ENCODE results near the gene PCYT2. TPM values are rescaled to one million over a fixed set of nuclear protein-coding genes. Genes with fewer than 3 reads are reported as not detected.

Gene PCYT2
- total and polyA plus RNA-seq, 9 of the 15 experiments (the other 6 are each of a cell fraction or from before 2014, with no cell fraction given): 0.92 to 134 (median 82.5) TPM

- peak overlapping the region; percentile 98 for H3K27ac ChIP-seq (ENCODE audit: extremely low read depth, low read depth, low read length)
- in situ Hi-C loops (cut with MboI) (no loop called here), intact Hi-C loops (cut with micrococcal nuclease) (no loop called here)
- no TSS peak for BruUV-seq (replicated peaks)
- peak; percentile 15 for ATAC-seq
- peaks cover 55 to 93% of the 10 kb centered on the region in 2 experiments for H3K4me1 ChIP-seq (replicated peaks in 1 of 2; ENCODE audit: control insufficient read depth in 2 of 2, insufficient read depth in 2 of 2, low read length in 2 of 2)
- no peak overlapping the region for H2AFZ ChIP-seq (ENCODE audit: low read depth, low read length)
- peak; percentile 75 for FAIRE-seq
- H3K4me3 ChIP-seq: peak overlapping the region; percentile 53
- peak overlapping the region; percentile 75 to 95 for H3K9ac ChIP-seq (ENCODE audit: insufficient read depth in 1 of 2, low read depth in 2 of 2, low read length in 2 of 2)
- POLR2A ChIA-PET: interaction anchor here (0.5 to 4.8 kb wide), 18 partner anchors 8 to 791 kb away, joined by 3 to 46 read pairs (median 4); partner anchors contain the start of genes DCXR, PCYT2 and PYCR1
- H3K79me2 ChIP-seq (ENCODE audit: control insufficient read depth, insufficient read depth, low read length): peaks cover 93% of the 10 kb centered on the region
- DNase-seq (ENCODE audit: extremely low read depth in 1 of 4, low spot score in 3 of 4): peak in 3 of 4 experiments; percentile 22 to 83 (median 48)
- 22% methylated on average over 17 of the region's 21 CpGs for WGBS (ENCODE audit: insufficient coverage, low coverage, missing lambda C conversion rate)
- H3K36me3 ChIP-seq (ENCODE audit: control insufficient read depth, insufficient read depth, low read length): peaks cover 28% of the 10 kb centered on the region
- H3K27me3 ChIP-seq (ENCODE audit: control insufficient read depth in 2 of 2, insufficient read depth in 2 of 2, low read length in 2 of 2): no peaks in the 10 kb centered on the region
- peaks cover 16% of the 10 kb centered on the region; the same call in 1 of the 2 replicates for H4K20me1 ChIP-seq (replicated peaks; ENCODE audit: control insufficient read depth, insufficient read depth, low read length)
- H3K9me1 ChIP-seq (ENCODE audit: control insufficient read depth, insufficient read depth, low read length): peaks cover 6% of the 10 kb centered on the region
- CTCF ChIA-PET (ENCODE audit: low intra/inter-chr PET ratio): no interaction called here
- H3K9me3 ChIP-seq (replicated peaks; ENCODE audit: control insufficient read depth, insufficient read depth, low read depth, low read length): no peaks in the 10 kb centered on the region
- peak overlapping the region; percentile 89 for H3K4me2 ChIP-seq (ENCODE audit: insufficient read depth, low read length)
- no peak for TF ChIP-seq ZNF436 (CRISPR knock-in tag; IDR thresholded peaks at IDR 0.05)
- TF ChIP-seq ZFP1 (CRISPR knock-in tag; IDR thresholded peaks at IDR 0.05): no peak
- TF ChIP-seq ARHGAP35 (IDR thresholded peaks at IDR 0.05; ENCODE audit: partially characterized antibody): no peak
- no peak for TF ChIP-seq ID3 (CRISPR knock-in tag; IDR thresholded peaks at IDR 0.05)
- no peak for TF ChIP-seq ID3 (tag; IDR thresholded peaks at IDR 0.05)
- TF ChIP-seq CXXC5 (CRISPR knock-in tag; IDR thresholded peaks at IDR 0.05): peak; percentile 50; the same call in 1 of the 2 replicates
- TF ChIP-seq SMAD3 (CRISPR knock-in tag; conservative IDR thresholded peaks at IDR 0.05): no peak
- TF ChIP-seq TEAD4 (IDR thresholded peaks at IDR 0.05; ENCODE audit: low read length): no peak
- TF ChIP-seq TEAD4 (CRISPR knock-in tag; IDR thresholded peaks at IDR 0.05; ENCODE audit: borderline replicate concordance): no peak
- TF ChIP-seq, protein P1, sequence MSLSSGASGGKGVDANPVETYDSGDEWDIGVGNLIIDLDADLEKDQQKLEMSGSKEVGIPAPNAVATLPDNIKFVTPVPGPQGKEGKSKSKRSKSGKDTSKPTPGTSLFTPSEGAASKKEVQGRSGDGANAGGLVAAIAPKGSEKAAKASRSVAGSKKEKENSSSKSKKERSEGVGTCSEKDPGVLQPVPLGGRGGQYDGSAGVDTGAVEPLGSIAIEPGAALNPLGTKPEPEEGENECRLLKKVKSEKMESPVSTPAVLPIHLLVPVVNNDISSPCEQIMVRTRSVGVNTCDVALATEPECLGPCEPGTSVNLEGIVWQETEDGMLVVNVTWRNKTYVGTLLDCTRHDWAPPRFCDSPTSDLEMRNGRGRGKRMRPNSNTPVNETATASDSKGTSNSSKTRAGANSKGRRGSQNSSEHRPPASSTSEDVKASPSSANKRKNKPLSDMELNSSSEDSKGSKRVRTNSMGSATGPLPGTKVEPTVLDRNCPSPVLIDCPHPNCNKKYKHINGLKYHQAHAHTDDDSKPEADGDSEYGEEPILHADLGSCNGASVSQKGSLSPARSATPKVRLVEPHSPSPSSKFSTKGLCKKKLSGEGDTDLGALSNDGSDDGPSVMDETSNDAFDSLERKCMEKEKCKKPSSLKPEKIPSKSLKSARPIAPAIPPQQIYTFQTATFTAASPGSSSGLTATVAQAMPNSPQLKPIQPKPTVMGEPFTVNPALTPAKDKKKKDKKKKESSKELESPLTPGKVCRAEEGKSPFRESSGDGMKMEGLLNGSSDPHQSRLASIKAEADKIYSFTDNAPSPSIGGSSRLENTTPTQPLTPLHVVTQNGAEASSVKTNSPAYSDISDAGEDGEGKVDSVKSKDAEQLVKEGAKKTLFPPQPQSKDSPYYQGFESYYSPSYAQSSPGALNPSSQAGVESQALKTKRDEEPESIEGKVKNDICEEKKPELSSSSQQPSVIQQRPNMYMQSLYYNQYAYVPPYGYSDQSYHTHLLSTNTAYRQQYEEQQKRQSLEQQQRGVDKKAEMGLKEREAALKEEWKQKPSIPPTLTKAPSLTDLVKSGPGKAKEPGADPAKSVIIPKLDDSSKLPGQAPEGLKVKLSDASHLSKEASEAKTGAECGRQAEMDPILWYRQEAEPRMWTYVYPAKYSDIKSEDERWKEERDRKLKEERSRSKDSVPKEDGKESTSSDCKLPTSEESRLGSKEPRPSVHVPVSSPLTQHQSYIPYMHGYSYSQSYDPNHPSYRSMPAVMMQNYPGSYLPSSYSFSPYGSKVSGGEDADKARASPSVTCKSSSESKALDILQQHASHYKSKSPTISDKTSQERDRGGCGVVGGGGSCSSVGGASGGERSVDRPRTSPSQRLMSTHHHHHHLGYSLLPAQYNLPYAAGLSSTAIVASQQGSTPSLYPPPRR (CRISPR knock-in tag; IDR thresholded peaks at IDR 0.05; ENCODE audit: borderline replicate concordance): no peak
- TF ChIP-seq GATAD2B (IDR thresholded peaks at IDR 0.05; ENCODE audit: borderline replicate concordance): no peak
- TF ChIP-seq TEAD1 (CRISPR knock-in tag; IDR thresholded peaks at IDR 0.05): 0 out of 4 replicates have a peak, but pooled peaks of 1 of the 2 experiments have one; percentile 5
- no peak for TF ChIP-seq ZNF184 (CRISPR knock-in tag; IDR thresholded peaks at IDR 0.05)
- TF ChIP-seq CTCF (IDR thresholded peaks at IDR 0.05 in 2 of 3, conservative IDR thresholded peaks at IDR 0.05 in 1 of 3; ENCODE audit: insufficient read depth in 2 of 3, low read depth in 1 of 3, low read length in 3 of 3): peak in 2 of 3 experiments; percentile 16 to 23; a peak in 1 of 6 replicates
Measured at GRCh38 chr17:81924557-81925532, 13.6 kb upstream of the PCYT2 start.
